Measurements from ENCODE around the gene SLC22A2. TPM values are rescaled to one million over a fixed set of nuclear protein-coding genes. Genes with fewer than 3 reads are reported as not detected.

Gene SLC22A2
- total RNA-seq, 4 donors from 2014 or later = not detected

GRCh38 chr6:160273750-160274149, 15.1 kb upstream of the SLC22A2 start:
- no peak for DNase-seq (ENCODE audit: low spot score)
- no peak for ATAC-seq (ENCODE audit: low FRiP score)
- TF ChIP-seq, protein P1, sequence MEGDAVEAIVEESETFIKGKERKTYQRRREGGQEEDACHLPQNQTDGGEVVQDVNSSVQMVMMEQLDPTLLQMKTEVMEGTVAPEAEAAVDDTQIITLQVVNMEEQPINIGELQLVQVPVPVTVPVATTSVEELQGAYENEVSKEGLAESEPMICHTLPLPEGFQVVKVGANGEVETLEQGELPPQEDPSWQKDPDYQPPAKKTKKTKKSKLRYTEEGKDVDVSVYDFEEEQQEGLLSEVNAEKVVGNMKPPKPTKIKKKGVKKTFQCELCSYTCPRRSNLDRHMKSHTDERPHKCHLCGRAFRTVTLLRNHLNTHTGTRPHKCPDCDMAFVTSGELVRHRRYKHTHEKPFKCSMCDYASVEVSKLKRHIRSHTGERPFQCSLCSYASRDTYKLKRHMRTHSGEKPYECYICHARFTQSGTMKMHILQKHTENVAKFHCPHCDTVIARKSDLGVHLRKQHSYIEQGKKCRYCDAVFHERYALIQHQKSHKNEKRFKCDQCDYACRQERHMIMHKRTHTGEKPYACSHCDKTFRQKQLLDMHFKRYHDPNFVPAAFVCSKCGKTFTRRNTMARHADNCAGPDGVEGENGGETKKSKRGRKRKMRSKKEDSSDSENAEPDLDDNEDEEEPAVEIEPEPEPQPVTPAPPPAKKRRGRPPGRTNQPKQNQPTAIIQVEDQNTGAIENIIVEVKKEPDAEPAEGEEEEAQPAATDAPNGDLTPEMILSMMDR (IDR thresholded peaks at IDR 0.05) = no peak

DNA sequence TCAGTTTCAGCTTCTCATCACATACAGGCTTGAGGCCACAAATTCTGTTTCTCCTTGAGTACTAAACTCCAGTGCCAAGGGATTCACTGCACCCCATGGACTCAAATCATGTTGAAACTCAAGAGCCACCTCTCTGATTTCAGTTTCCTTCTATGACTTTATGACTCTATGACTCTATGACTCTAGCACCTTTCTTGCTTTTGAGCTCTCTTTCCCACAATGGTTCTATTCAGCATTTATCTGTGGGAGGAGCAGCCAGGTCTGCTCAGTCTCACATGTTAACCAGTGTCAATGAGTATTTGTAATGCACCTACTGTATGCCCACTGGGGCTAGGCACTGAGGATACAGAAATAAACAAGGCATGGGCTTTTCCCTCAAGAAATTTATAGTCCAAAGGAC, 14.6 kb upstream of the SLC22A2 start:
- ATAC-seq (ENCODE audit: low FRiP score) = no peak

DNA sequence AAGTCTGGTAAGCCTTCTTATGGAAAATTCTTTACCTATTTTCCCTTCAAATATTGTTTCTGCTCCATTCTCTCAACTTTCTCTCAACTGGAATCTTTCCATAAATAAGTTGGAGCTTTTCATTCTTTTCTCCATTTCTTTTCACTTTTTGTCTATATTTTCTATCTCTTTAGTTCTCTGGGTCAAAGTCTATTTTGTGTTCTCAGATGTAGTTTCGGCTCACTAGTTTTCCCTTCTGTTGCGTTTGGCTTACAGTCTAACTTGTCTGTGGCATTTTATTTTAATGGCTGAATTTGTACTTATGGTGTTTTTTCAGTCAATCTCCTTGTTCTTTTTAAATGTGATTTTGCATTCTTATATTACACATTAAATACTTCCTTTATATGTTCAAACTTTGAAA, 14.1 kb upstream of the SLC22A2 start:
- TF ChIP-seq, protein P1 (IDR thresholded peaks at IDR 0.05) = no peak
- no peak for DNase-seq (ENCODE audit: low spot score)
- ATAC-seq (ENCODE audit: low FRiP score) = no peak

More for the DNA sequence above, 14.6 kb upstream of the SLC22A2 start:
- DNase-seq (ENCODE audit: low spot score) = no peak
- TF ChIP-seq, protein P1 (IDR thresholded peaks at IDR 0.05) = no peak

DNA sequence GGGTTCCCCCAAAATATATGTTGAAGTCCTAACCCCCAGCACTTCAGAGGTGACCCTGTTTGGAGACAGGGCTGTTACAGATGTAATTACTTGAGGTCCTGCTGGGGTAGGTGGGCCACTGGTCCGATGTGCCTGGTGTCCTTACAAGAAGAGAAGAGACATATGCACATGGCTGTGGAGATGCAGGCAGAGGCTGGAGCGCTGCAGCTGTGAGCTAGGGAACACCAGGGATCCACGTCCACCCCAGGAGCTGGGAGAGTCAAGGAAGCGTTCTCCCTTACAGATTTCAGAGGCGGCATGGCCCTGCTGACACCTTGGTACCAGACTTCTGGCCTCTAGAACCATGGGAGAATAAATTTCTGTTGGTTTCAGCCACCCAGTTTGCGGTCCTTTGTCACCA, 11.7 kb upstream of the SLC22A2 start:
- DNase-seq (ENCODE audit: low spot score) (no peak), ATAC-seq (ENCODE audit: low FRiP score) (no peak)
- TF ChIP-seq, protein P1 (IDR thresholded peaks at IDR 0.05) = no peak

DNA sequence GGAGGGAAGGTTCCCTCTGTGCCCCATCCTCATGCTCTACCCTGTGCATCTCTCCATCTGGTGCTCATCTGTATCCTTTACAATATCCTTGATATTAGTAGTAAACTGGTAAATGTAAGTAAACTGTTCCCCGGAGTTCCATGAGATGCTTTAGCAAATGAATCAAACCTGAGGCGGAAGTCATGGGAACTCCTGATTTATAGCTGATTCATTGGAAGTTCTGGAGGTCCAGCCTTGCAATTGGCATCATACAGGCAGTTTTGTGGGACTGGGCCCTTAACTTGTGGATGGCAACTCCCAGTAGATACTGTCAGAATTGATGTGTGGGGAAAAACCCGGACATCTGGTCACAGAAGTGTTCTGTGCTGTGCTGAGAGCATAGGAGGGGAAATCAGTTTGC, 11.2 kb upstream of the SLC22A2 start:
- TF ChIP-seq, protein P1 (IDR thresholded peaks at IDR 0.05) = no peak
- ATAC-seq (ENCODE audit: low FRiP score) = no peak
- DNase-seq (ENCODE audit: low spot score) = no peak

DNA sequence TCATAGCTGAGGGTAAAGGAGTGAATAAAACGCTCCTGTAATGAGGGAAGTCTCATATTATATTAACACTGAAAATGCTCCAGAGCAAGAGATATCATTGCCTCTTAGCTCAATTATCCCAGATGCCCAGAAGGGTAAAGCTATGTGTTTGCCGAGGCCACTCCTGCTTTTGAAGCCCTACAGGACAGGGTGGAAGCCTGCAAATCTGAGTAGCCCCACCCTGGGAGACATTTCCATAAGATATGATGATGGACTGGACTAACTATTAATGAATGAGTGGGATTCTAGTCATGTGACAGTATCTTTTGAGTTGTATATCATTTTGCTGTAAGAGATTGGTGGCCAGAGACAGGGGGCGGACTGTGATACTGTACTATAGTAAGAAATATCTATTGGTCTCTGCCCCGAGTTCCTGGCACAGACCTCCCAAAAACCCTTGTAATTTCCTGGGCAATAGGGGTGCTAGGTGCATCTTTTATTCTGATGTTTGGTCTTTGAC, 10.5 kb upstream of the SLC22A2 start:
- DNase-seq (ENCODE audit: low spot score) = no peak
- ATAC-seq (ENCODE audit: low FRiP score) = no peak
- TF ChIP-seq, protein P1 (IDR thresholded peaks at IDR 0.05) = no peak

DNA sequence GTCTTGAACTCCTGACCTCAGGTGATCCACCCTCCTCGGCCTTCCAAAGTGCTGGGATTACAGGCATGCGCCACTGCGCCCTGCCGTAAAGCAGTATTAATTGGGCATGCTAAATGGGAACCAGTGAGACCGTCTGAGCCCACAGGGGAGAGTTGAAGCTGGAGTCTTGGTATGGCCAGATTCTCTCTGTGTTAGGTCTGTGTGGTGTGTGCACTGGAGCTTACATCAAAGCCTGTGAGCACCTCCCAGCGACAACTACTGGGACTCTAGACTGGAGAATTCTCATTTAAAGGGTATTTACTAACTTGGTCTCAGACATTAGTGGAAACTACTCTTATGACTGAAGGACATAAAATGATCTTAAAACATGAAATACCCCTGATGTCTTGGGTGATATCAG, 8.5 kb upstream of the SLC22A2 start:
- TF ChIP-seq, protein P1 (IDR thresholded peaks at IDR 0.05) = no peak
- ATAC-seq (ENCODE audit: low FRiP score) = no peak
- no peak for DNase-seq (ENCODE audit: low spot score)
